Muscle layer of duodenum (tissue), 2 donors: ENCODE data around the gene LDB1.
A peak's percentile ranks its signal among the peaks of the same experiment; 100 is the strongest.

Experiments
- H3K27ac ChIP-seq: one replicate; pipeline ENCODE4 v1.7.0; 2013; ENCODE audit warnings: mild to moderate bottlenecking, low read length
- H3K27me3 ChIP-seq: one replicate; pipeline ENCODE4 v1.7.0; 2013; ENCODE audit warnings: low read depth, mild to moderate bottlenecking, control low read depth, low read length
- H3K36me3 ChIP-seq, 2 donors: one replicate each; pipeline ENCODE4 v1.7.0; 2013; ENCODE audit warnings: low read length in 2 of 2, control low read depth in 1 of 2, mild to moderate bottlenecking in 1 of 2; ENCODE audit not compliant: insufficient read depth in 2 of 2, control insufficient read depth in 1 of 2
- H3K4me1 ChIP-seq, 2 donors: one replicate each; pipeline ENCODE4 v1.7.0; 2013; ENCODE audit warnings: low read length in 2 of 2, mild to moderate bottlenecking in 2 of 2, control low read depth in 1 of 2, moderate library complexity in 1 of 2; ENCODE audit not compliant: insufficient read depth in 2 of 2, control insufficient read depth in 1 of 2
- H3K4me3 ChIP-seq, 2 donors: one replicate each; pipeline ENCODE4 v1.7.0; 2013; ENCODE audit warnings: low read length in 2 of 2, low read depth in 1 of 2, mild to moderate bottlenecking in 1 of 2
- H3K9me3 ChIP-seq, 2 donors: one replicate each; pipeline ENCODE4 v1.7.0; 2013; ENCODE audit warnings: low read length in 2 of 2, control low read depth in 1 of 2, mild to moderate bottlenecking in 1 of 2; ENCODE audit not compliant: control insufficient read depth in 1 of 2
- donor health status: healthy.

Gene LDB1

GRCh38 chr10:102133373-102134195 lies 13.4 kb upstream of the LDB1 start:
- peaks cover 9 to 16% of the 10 kb centered on the region in 2 donors for H3K36me3 ChIP-seq
- no peaks in the 10 kb centered on the region for H3K9me3 ChIP-seq
- peak overlapping the region; percentile 80 for H3K27ac ChIP-seq
- no peaks in the 10 kb centered on the region for H3K27me3 ChIP-seq
- H3K4me3 ChIP-seq: peak overlapping the region; percentile 92 to 95
- peaks cover 0 to 26% of the 10 kb centered on the region in 2 donors for H3K4me1 ChIP-seq

GRCh38 chr10:102132563-102133372 lies 12.6 kb upstream of the LDB1 start, which contains the start of gene PPRC1:
Gene PPRC1, plus strand, starts transcription at chr10:102133040. Its CDS starts 29 bp downstream, at chr10:102133069.
- H3K4me3 ChIP-seq: peak within 1 kb of the TSS; percentile 92 to 95
- H3K36me3 ChIP-seq: peaks cover under 1 to 8% of the 10 kb centered on the region in 2 donors
- H3K27ac ChIP-seq: peak within 1 kb of the TSS; percentile 80
- no peaks in the 10 kb centered on the region for H3K27me3 ChIP-seq
- no peaks in the 10 kb centered on the region for H3K9me3 ChIP-seq
- H3K4me1 ChIP-seq: peaks cover 0 to 26% of the 10 kb centered on the region in 2 donors

- Histone ChIP-seq H3K9me3 (no peaks in the 10 kb centered on the region), H3K4me3 (peak overlapping the region; percentile 92 to 95)
Measured at GRCh38 chr10:102132193-102132562, 12.0 kb upstream of the LDB1 start.

GRCh38 chr10:102131286-102132170 lies 11.4 kb upstream of the LDB1 start:
- Histone ChIP-seq H3K4me1 (peaks cover 0 to 22% of the 10 kb centered on the region in 2 donors), H3K27ac (no peak overlapping the region), H3K36me3 (peaks cover 0 to 6% of the 10 kb centered on the region in 2 donors), H3K9me3 (no peaks in the 10 kb centered on the region), H3K4me3 (no peak overlapping the region), H3K27me3 (no peaks in the 10 kb centered on the region)

More at GRCh38 chr10:102132193-102132562, 12.0 kb upstream of the LDB1 start:
- H3K27me3 ChIP-seq: no peaks in the 10 kb centered on the region
- peak overlapping the region; percentile 80 for H3K27ac ChIP-seq
- H3K4me1 ChIP-seq: peaks cover 0 to 26% of the 10 kb centered on the region in 2 donors
- peaks cover 0 to 6% of the 10 kb centered on the region in 2 donors for H3K36me3 ChIP-seq

GRCh38 chr10:102123223-102123622 lies 3.1 kb upstream of the LDB1 start:
- no peaks in the 10 kb centered on the region for H3K9me3 ChIP-seq
- peaks cover 9 to 10% of the 10 kb centered on the region in 2 donors for H3K4me1 ChIP-seq
- no peak overlapping the region for H3K27ac ChIP-seq
- no peak overlapping the region for H3K4me3 ChIP-seq
- no peaks in the 10 kb centered on the region for H3K27me3 ChIP-seq
- peaks cover 0 to 3% of the 10 kb centered on the region in 2 donors for H3K36me3 ChIP-seq

GRCh38 chr10:102122450-102122849 lies 2.3 kb upstream of the LDB1 start:
- Histone ChIP-seq H3K27me3 (no peaks in the 10 kb centered on the region), H3K4me3 (no peak overlapping the region), H3K9me3 (no peaks in the 10 kb centered on the region), H3K36me3 (peaks cover 0 to 3% of the 10 kb centered on the region in 2 donors), H3K27ac (peak overlapping the region; percentile 83), H3K4me1 (peaks cover 16 to 17% of the 10 kb centered on the region in 2 donors)

GRCh38 chr10:102121739-102122372 lies 1.7 kb upstream of the LDB1 start:
- Histone ChIP-seq H3K4me1 (peaks cover 22 to 23% of the 10 kb centered on the region in 2 donors), H3K36me3 (peaks cover 0 to 3% of the 10 kb centered on the region in 2 donors), H3K9me3 (no peaks in the 10 kb centered on the region), H3K27ac (peak overlapping the region; percentile 83), H3K4me3 (peak overlapping the region; percentile 83 to 88), H3K27me3 (no peaks in the 10 kb centered on the region)

GRCh38 chr10:102120991-102121738 lies 997 bp upstream of the LDB1 start:
- no peaks in the 10 kb centered on the region for H3K27me3 ChIP-seq
- H3K4me1 ChIP-seq: peaks cover 27 to 29% of the 10 kb centered on the region in 2 donors
- peak overlapping the region; percentile 83 to 88 for H3K4me3 ChIP-seq
- no peaks in the 10 kb centered on the region for H3K9me3 ChIP-seq
- peaks cover 0 to 3% of the 10 kb centered on the region in 2 donors for H3K36me3 ChIP-seq
- H3K27ac ChIP-seq: peak overlapping the region; percentile 83

- no peaks in the 10 kb centered on the region for H3K27me3 ChIP-seq
- H3K27ac ChIP-seq: peak overlapping the region; percentile 85
- H3K36me3 ChIP-seq: peaks cover 0 to 3% of the 10 kb centered on the region in 2 donors
- H3K9me3 ChIP-seq: no peaks in the 10 kb centered on the region
- peak overlapping the region; percentile 70 to 83 for H3K4me3 ChIP-seq
- H3K4me1 ChIP-seq: peaks cover 34 to 42% of the 10 kb centered on the region in 2 donors
Measured at GRCh38 chr10:102119417-102120141, 589 bp downstream of the LDB1 start.
